MCF 10A (cell line): ENCODE data around the gene SCD5. TPM values are rescaled to one million over a fixed set of nuclear protein-coding genes. Genes with fewer than 3 reads are reported as not detected.

Experiments used
- BruUV-seq: library from RNA; stranded (reverse); fragments of 400-500 nt; replicated peaks from 2 replicates; lab custom pipeline; 2021; lab: Mats Ljungman, UMichigan
- CTCF ChIA-PET: fragments of 300-600 bp; sonication (Branson Sonifier 250); formaldehyde crosslinking; extraction: SDS; loops from one replicate; lab custom pipeline; 2021; ENCODE audit warnings: antibody characterized with exemption, inconsistent platforms; lab: Yijun Ruan, JAX
- POLR2A ChIA-PET: fragments of 300-600, 350-650 bp; sonication (Branson Sonifier 250); formaldehyde crosslinking; extraction: SDS; loops from one replicate; lab custom pipeline; 2020; ENCODE audit warnings: antibody characterized with exemption, inconsistent platforms; lab: Yijun Ruan, JAX
- DNase-seq: peaks from one replicate; pipeline ENCODE4 v3.0.0-alpha.2; 2018; ENCODE audit not compliant: unreplicated experiment
- H3K27ac Mint-ChIP-seq: one replicate; pipeline ENCODE4 v1.8.0; 2022; ENCODE audit warnings: mild to moderate bottlenecking, low read depth, mixed read lengths; ENCODE audit not compliant: unreplicated experiment
- H3K27me3 Mint-ChIP-seq: one replicate; pipeline ENCODE4 v1.8.0; 2022; ENCODE audit warnings: mixed read lengths; ENCODE audit not compliant: insufficient read depth, unreplicated experiment
- H3K36me3 Mint-ChIP-seq: one replicate; pipeline ENCODE4 v1.8.0; 2022; ENCODE audit warnings: mild to moderate bottlenecking, moderate library complexity, mixed read lengths; ENCODE audit not compliant: insufficient read depth, unreplicated experiment
- H3K4me1 Mint-ChIP-seq: one replicate; pipeline ENCODE4 v1.8.0; 2022; ENCODE audit warnings: mixed read lengths; ENCODE audit not compliant: insufficient read depth, unreplicated experiment
- H3K4me3 Mint-ChIP-seq: one replicate; pipeline ENCODE4 v1.8.0; 2022; ENCODE audit warnings: mild to moderate bottlenecking, moderate library complexity, mixed read lengths; ENCODE audit not compliant: unreplicated experiment
- H3K9me3 Mint-ChIP-seq: one replicate; pipeline ENCODE4 v1.8.0; 2022; ENCODE audit warnings: mixed read lengths; ENCODE audit not compliant: unreplicated experiment
- CTCF ChIP-seq: fragments of 200-600 bp; IDR thresholded peaks from one replicate; pipeline ENCODE4 v1.8.0; 2022; ENCODE audit warnings: antibody characterized with exemption, mild to moderate bottlenecking; ENCODE audit not compliant: unreplicated experiment
- intact Hi-C: fragments of 100-400 bp; cut with micrococcal nuclease; formaldehyde crosslinking; loops from 2 replicates; pipeline ENCODE4 v1.14.1; 2022
- total RNA-seq: library from RNA; stranded (reverse); gene quantifications from 2 replicates; pipeline ENCODE4 v1.2.3, GENCODE V29; 2022

Gene SCD5
- total RNA-seq, 1 experiment from 2014 or later = 3.6 TPM

- no peaks in the 10 kb centered on the region for H3K36me3 Mint-ChIP-seq
- no peaks in the 10 kb centered on the region for H3K27me3 Mint-ChIP-seq
- intact Hi-C loops = no loop called here
- no peak for DNase-seq
- no peak overlapping the region for H3K4me3 Mint-ChIP-seq
- no peak for TF ChIP-seq CTCF
- peaks cover 5% of the 10 kb centered on the region for H3K4me1 Mint-ChIP-seq
- ChIA-PET POLR2A (no interaction called here), CTCF (interaction anchor here (1.1 kb wide), 1 partner anchor 162 kb away, joined by 3 read pairs; no protein-coding TSS in a partner anchor)
- no peak overlapping the region for H3K27ac Mint-ChIP-seq
- no peaks in the 10 kb centered on the region for H3K9me3 Mint-ChIP-seq
- BruUV-seq = no TSS peak
These were observed 158.1 kb downstream of the SCD5 start for GRCh38 chr4:82640540-82640939.

- Mint-ChIP-seq H3K9me3 (no peaks in the 10 kb centered on the region), H3K27ac (no peak overlapping the region), H3K4me1 (peaks cover 5% of the 10 kb centered on the region), H3K4me3 (no peak overlapping the region), H3K36me3 (no peaks in the 10 kb centered on the region), H3K27me3 (no peaks in the 10 kb centered on the region)
- ChIA-PET CTCF (no interaction called here), POLR2A (no interaction called here)
- BruUV-seq = no TSS peak
- DNase-seq = no peak
- intact Hi-C loops = no loop called here
- no peak for TF ChIP-seq CTCF
These were observed 158.6 kb downstream of the SCD5 start for GRCh38 chr4:82639971-82640370.

GRCh38 chr4:82638479-82638878, 160.1 kb downstream of the SCD5 start:
- H3K4me3 Mint-ChIP-seq = no peak overlapping the region
- no peaks in the 10 kb centered on the region for H3K9me3 Mint-ChIP-seq
- ChIA-PET CTCF (interaction anchor here (0.6 to 1.6 kb wide), 4 partner anchors 12 to 1782 kb away, joined by 3 to 6 read pairs (median 3); no protein-coding TSS in a partner anchor), POLR2A (no interaction called here)
- BruUV-seq = no TSS peak
- no peak for DNase-seq
- no peaks in the 10 kb centered on the region for H3K27me3 Mint-ChIP-seq
- H3K4me1 Mint-ChIP-seq = no peaks in the 10 kb centered on the region
- no peak for TF ChIP-seq CTCF
- no peak overlapping the region for H3K27ac Mint-ChIP-seq
- no peaks in the 10 kb centered on the region for H3K36me3 Mint-ChIP-seq
- intact Hi-C loops = no loop called here

- Mint-ChIP-seq H3K27me3 (no peaks in the 10 kb centered on the region), H3K4me1 (no peaks in the 10 kb centered on the region), H3K36me3 (peaks cover 6% of the 10 kb centered on the region), H3K4me3 (no peak overlapping the region), H3K27ac (no peak overlapping the region), H3K9me3 (no peaks in the 10 kb centered on the region)
- POLR2A ChIA-PET = no interaction called here
- BruUV-seq = no TSS peak
- no peak for DNase-seq
- no peak for TF ChIP-seq CTCF
- intact Hi-C loops = no loop called here
- CTCF ChIA-PET = interaction anchor here (0.5 to 1.3 kb wide), 4 partner anchors 71 to 100 kb away, joined by 3 to 6 read pairs (median 4); no protein-coding TSS in a partner anchor
These were observed 168.5 kb downstream of the SCD5 start for GRCh38 chr4:82630079-82630478.
